T1000 (cell line): ENCODE data around the gene C14orf93.

Source experiments
- DNase-seq: peaks from one replicate; lab custom pipeline; 2025; ENCODE audit warnings: mixed read lengths; lab: John Stamatoyannopoulos, UW

Gene C14orf93

DNA sequence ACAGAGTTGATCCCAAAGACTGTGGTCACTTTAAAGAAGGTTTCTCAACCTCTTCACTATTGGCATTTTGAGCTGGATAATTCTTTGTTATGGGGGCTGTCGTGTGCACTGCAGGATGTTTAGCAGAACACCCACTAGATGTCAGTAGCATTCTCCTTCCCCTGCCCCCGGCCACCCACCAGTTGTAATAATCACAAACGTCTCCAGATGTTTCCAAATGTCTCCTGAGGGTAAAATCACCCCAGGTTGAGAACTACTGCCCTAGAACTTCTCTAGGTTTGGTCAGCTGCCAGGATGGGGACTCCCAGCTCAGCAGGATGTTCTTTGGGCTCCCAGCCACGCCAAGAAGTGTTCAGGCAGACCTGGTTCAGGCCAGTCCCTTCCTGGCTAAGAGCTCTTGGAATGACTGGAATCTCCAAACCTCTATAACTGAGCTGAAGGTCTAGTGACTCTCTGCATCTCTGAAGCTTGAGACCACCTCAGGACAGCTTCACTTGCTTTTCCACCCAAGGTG is 15.1 kb downstream of the C14orf93 start:
- no peak for DNase-seq

DNA sequence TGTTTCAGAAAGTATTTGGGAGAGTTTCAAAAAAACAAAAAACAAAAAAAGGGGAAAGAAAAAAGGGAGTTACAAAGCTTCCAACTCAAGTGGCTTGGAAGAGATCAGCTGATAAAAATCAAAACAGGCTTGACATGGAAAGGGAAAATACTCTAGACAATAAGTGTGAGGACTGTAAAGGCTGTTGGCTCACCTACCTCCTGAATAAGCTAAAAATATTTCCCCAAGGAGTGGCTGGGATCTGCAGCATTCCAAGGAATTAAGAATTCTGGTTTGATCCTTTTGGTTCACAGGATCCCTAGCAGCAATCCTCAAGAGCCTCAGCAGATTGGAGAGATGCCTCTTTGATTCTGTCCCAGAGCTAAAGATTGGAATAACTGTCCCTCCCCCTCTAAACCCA is 16.4 kb downstream of the C14orf93 start:
- DNase-seq = no peak

- peak; percentile 36 for DNase-seq
Observed at GRCh38 chr14:22991852-22992251, 18.1 kb downstream of the C14orf93 start.

DNA sequence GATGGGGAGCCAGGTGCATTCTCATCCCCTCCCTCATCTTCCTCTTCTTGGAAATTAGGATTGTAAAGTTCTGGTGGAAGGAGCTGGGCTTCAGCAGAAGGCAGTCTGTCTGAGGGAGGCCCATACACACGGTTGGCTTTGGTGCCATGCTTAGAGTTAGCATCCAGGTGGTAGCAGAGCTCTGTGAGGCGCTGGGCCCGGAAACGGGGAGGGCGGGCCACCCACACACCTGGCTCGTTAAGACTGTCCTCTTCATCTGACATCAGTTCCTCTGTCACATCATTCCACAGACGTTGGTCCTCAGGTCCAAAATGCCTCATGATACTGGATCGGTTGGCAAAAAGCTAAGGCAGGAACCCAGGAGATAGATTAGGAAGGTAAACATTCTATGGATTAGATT is 22.7 kb downstream of the C14orf93 start:
- no peak for DNase-seq

DNA sequence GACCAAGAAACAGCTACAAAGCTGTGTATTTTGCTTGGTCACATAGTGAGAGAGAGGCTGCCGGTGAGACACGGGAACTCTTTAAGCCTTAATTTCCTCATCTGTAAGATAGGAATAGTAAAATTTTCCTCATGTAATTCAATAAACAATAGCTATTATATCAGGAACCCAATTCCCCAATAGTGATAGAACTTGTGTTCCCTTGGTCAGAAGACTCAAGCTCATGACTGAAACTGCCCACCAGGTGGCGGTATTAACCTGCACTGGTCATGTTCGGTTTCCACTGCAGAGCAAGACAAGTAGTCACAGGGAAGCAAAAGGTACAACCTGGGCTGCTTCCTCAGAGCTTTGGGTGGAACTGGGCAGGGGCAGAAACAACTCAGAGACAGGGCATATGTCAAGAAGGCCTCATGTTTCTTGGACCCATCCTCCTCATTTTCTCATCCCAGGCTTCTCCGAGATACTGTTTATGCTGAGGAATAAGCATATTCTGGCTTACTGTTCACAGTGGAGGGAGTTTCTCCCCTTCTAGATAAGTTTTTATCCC is 23.4 kb downstream of the C14orf93 start:
- peak; percentile 66 for DNase-seq

DNA sequence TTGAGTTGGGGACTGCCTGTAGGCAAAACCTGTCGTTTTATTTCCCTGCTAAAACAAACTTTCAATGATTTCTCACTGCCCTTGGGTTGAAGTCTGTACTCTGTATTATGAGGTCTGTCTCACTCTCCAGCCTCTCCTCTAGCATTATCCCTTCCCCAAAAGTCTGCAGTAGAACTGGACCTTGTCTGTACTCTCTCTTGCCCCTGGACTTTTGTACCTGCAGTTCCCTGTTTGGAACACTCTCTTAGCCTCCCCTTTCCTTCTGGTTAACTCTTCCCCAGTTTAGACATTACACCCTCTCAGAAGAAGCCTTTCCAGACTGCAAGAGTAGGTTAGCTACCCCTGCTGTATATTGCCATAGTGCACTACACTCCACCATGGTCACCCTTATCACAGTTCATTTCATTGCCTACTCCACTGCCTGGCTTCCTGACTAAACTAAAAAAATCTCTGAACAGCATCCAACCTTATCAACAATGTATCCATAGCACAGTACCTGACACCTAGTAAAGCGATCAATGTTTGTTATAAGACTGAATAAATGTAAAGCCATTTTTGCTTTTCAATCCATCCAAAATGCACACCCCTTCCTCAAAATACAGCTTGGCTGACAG is 23.9 kb downstream of the C14orf93 start:
- DNase-seq = no peak

- DNase-seq = no peak
Observed at GRCh38 chr14:22984959-22985658, 24.8 kb downstream of the C14orf93 start.

GRCh38 chr14:22982477-22983245 is 27.3 kb downstream of the C14orf93 start, which contains the start of gene AJUBA:
AJUBA (minus strand) TSS chr14:22982551; CDS start chr14:22982266, 285 bp downstream.
- peak; percentile 80 for DNase-seq

DNA sequence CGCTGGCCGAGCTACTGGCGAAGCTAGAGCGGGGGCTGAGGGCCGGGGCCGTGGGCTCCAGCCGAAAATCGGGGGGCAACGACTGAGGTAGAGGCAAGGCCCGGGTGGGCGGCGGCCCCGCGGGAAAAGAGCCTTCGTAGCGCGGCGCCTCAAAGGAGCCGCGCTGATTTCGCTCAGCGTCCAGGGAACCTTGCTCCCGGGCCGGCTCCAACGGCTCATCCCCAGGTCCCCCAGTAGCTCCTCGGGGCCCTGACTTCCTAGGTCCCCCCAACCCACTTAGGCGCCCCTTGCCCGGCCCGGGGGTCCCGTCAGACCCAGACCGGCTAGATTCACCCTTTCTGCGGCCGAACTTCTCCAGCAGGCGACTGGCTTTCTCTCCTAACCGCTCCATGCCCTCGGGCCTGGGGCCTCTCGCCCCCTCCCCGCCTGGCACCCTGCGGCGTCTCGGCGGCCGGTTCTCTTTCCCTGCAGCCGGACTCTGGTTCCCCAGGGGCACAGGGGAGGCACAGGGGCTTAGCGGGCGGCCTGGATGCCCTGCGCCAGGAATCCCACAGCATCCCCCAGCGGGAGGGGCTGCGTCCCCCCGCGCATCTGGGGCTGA is 28.0 kb downstream of the C14orf93 start:
- DNase-seq = no peak

- no peak for DNase-seq
Observed at GRCh38 chr14:22981090-22981875, 28.7 kb downstream of the C14orf93 start.

- peak; percentile 64 for DNase-seq
Observed at GRCh38 chr14:22980672-22981089, 29.3 kb downstream of the C14orf93 start.

GRCh38 chr14:22979748-22980392 is 30.1 kb downstream of the C14orf93 start:
- DNase-seq = no peak

DNA sequence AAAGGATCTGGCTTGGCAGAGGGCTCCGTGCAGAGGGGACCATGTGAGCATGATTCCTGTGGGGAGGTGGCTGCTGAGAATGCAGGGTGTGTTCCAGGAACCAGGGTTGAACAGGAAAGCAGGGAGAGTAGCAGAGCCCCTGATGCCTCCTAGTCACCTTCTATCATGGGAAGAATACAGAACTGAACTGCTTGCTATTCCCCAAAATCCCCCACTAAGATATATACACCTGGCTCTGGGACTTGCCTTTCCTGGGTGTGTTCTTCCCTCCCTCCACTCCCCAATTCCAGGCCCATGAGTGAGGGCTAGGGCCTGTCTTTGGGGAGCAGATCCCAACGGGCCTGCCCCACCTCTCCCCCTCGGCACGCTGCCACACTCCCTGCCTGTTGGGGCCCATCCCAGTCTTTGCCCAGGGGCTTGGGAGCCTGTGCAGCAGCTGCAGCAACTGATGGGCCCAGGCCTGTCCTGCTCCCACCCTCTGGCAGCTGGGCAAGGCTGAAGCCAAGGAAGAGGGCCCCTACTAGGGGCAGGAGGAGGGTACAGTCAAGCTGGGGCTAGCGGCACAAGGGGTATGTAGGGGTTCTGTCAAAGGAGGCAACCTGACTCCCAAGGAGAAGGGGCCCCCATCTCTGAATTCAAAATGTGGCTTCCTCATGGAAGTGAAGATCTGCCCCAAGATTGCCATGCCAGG is 30.8 kb downstream of the C14orf93 start:
- no peak for DNase-seq

DNA sequence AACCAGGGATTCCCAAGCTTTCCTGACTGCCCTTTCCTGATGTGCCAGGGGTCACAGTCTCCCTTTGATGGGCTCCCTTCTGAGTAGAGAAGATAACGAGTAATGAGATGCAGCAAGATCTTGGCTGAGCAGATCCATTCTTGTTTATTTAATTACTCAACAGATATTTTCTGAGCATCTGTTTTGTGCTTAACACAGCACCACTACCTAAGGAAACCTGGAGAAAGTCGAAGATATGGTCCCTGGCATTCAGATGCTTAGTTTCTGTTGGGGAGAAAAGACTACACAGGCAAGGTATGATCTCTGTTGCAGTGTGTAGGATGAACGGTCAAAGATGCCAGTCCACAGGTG is 31.5 kb downstream of the C14orf93 start:
- DNase-seq = no peak

DNA sequence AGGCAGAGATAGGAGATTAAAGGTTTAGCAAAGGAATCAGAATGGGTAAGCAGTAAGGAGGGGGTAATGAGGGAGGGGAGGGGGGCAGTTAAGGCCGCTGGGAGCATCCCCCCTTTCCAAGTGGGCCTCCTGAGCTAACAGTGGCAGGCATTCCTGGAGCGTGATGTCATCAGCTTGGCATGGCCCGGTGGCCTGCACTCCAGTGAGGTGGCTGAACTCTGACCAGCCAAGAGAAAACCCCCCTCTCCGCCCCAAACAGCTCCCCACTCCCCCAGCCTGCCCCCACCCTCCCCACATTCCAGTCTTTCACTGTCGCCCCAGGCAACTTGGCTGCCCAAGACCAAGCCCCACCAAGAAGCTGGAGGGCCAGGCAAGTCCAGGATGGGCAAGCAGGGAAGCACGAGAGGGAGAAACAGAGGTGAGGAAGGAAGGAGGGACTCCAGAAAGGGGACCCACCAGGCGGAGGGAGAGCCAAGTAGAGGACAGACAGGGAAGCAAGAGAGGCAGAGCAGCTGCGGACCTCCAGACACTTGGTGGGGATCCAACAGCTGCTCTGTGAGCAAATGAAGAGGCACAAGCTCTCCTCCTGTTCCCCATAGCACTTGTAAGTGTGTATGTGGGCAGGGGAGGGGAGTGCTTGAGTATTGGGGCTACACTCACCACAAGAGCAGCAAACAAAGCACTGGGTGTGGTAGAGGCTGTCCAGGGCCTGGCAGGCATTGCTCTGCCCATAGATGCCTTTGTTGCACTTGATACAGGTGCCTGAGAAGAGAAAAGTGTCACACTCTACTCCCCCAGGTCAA is 32.1 kb downstream of the C14orf93 start:
- peak; percentile 80 for DNase-seq

GRCh38 chr14:22977434-22977683 is 32.6 kb downstream of the C14orf93 start:
- no peak for DNase-seq

DNA sequence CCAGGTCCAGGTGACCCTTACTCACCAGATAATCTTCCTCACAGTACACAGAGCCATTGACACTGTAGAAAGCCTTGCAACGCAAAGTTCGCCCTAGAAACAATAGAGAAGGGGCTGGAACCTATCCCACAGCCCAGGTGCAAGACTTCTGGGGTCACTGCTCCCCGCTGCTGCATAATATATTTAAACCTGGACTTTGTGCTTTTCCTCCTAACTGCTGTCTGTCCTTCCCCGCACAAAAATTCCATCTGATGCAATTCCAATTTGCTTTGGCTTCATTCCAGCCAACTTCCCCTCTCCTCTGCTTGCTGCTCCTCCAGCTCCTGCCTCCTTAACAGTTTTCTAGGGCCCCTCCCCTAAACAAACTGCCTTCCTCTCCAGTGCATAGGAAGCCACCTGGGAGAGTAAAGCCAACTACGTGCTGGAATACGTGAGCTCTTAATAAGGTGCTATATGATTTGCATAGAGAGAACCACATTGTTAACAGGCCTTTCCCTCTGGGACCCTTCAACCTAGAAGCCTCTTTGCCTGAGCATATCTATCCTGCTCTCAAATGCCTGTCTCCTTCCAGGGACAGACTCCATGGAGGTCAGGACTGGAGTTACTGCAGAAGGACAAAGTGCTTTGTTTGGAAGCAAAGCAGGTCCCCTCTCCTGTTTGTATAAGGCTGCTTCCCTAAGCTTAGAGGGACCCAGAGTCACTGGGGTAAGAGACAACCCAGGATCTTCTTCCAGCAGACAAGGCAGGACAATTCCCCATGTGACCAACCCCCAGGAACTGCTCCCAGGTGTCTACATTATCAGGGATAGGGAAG is 33.1 kb downstream of the C14orf93 start:
- DNase-seq = no peak

DNA sequence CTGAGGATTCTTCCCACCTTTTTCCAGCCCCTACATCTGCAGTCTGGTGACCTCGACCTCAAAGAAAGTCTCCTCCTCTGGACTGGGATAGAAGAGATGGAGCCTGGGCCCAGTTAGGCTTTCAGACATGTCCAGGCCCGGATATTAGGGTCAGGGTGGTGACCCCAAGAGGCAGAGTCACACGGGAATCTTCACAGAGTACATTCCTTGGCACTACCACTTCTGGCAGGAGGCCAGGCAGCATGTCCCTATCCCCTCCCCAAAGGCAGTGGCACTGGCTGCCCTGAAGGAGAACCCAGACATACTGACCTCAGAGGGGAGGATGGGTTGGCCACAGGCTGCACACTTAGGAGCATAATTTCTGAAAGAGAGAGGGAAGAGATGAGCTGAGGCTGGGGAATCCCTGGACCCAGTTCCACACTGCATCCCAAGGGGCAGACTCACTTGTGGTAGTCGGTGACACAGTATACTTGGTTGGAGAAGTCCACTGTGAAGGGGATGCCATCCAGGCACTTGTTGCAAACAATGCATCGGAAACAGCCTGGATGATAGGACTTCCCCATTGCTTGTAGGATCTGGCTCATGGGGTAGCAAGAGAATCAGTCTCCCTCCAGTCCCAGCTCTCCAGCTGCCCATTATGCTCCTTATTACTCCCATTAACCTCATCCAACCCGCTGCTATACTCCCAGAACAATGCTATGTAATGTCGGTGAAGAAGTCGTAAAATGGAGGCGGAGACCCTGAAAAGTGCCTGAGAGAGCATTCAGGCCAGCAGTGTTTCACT is 35.2 kb downstream of the C14orf93 start:
- no peak for DNase-seq
